ENCODE results near the gene RTTN. TPM values are rescaled to one million over a fixed set of nuclear protein-coding genes. Genes with fewer than 3 reads are reported as not detected.

The RTTN gene
- total RNA-seq, 2 experiments from 2014 or later: 21.4 to 25.5 TPM

DNA sequence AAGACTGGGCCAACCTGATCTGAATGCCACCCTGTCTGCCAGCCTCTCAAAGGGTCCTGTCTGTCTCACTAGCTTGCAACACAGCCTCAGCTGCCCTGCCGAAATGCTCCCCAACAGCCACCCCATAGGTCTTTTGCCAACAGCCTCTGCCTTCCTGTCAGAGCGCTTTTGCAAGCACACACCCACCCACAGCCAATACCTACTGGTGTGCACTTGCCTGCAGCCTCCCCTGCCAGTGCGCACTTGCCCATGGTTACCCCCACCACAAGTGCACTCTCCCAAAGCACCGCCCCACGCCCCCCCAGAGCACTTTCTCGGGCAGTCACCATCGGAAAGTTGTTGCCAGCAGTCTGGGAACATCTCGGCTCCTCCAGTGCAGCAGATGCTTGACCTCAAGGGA lies 48.6 kb downstream of the RTTN start:
- Mint-ChIP-seq H3K4me3 (no peak overlapping the region), H3K9me3 (no peaks in the 10 kb centered on the region), H3K27ac (no peak overlapping the region), H3K4me1 (ENCODE audit: low read depth) (peaks cover 21% of the 10 kb centered on the region), H3K36me3 (ENCODE audit: low read depth) (peaks cover 85% of the 10 kb centered on the region), H3K27me3 (no peaks in the 10 kb centered on the region)
- Histone ChIP-seq H3K4me3 (ENCODE audit: low read length) (no peak overlapping the region), H3K27ac (ENCODE audit: low read depth in 1 of 2, low read length in 2 of 2) (no peak overlapping the region), H3K4me1 (ENCODE audit: insufficient read depth, low read length) (no peaks in the 10 kb centered on the region), H3K36me3 (ENCODE audit: insufficient read depth, low read length) (peaks cover 12% of the 10 kb centered on the region), H3K9me3 (ENCODE audit: control insufficient read depth in 1 of 2, insufficient read depth in 1 of 2, low read length in 2 of 2) (no peaks in the 10 kb centered on the region), H3K27me3 (ENCODE audit: control insufficient read depth in 1 of 2, insufficient read depth in 2 of 2, low read length in 2 of 2) (no peaks in the 10 kb centered on the region)
- ChIA-PET POLR2A (no interaction called here), CTCF (no interaction called here)
- intact Hi-C loops (cut with DNase I, micrococcal nuclease): no loop called here
- no peak for TF ChIP-seq CTCF (IDR thresholded peaks at IDR 0.05)
- DNase-seq (peak in 1 of 14 experiments; percentile 7), ATAC-seq (ENCODE audit: poor library complexity) (no peak)

- peaks cover 13% of the 10 kb centered on the region for H3K4me1 Mint-ChIP-seq (ENCODE audit: low read depth)
- ChIA-PET CTCF (no interaction called here), POLR2A (no interaction called here)
- Histone ChIP-seq H3K4me3 (ENCODE audit: low read length) (no peak overlapping the region), H3K27me3 (ENCODE audit: control insufficient read depth in 1 of 2, insufficient read depth in 2 of 2, low read length in 2 of 2) (no peaks in the 10 kb centered on the region), H3K27ac (ENCODE audit: low read depth in 1 of 2, low read length in 2 of 2) (no peak overlapping the region), H3K4me1 (ENCODE audit: insufficient read depth, low read length) (no peaks in the 10 kb centered on the region), H3K36me3 (ENCODE audit: insufficient read depth, low read length) (peaks cover 23% of the 10 kb centered on the region), H3K9me3 (ENCODE audit: control insufficient read depth in 1 of 2, insufficient read depth in 1 of 2, low read length in 2 of 2) (no peaks in the 10 kb centered on the region)
- no peak overlapping the region for H3K27ac Mint-ChIP-seq
- no peaks in the 10 kb centered on the region for H3K27me3 Mint-ChIP-seq
- H3K36me3 Mint-ChIP-seq (ENCODE audit: low read depth): peaks cover 81% of the 10 kb centered on the region
- no peak for ATAC-seq (ENCODE audit: poor library complexity)
- TF ChIP-seq CTCF (IDR thresholded peaks at IDR 0.05): no peak
- H3K9me3 Mint-ChIP-seq: no peaks in the 10 kb centered on the region
- intact Hi-C loops (cut with DNase I, micrococcal nuclease): no loop called here
- no peak for DNase-seq
- no peak overlapping the region for H3K4me3 Mint-ChIP-seq
Observed at GRCh38 chr18:70154591-70155194, 50.8 kb downstream of the RTTN start.

GRCh38 chr18:70151614-70152013 lies 53.9 kb downstream of the RTTN start:
- intact Hi-C loops (cut with DNase I, micrococcal nuclease): no loop called here
- no peaks in the 10 kb centered on the region for H3K4me1 ChIP-seq (ENCODE audit: insufficient read depth, low read length)
- DNase-seq (no peak), ATAC-seq (ENCODE audit: poor library complexity) (no peak)
- Mint-ChIP-seq H3K27me3 (no peaks in the 10 kb centered on the region), H3K27ac (no peak overlapping the region), H3K36me3 (ENCODE audit: low read depth) (peaks cover 78% of the 10 kb centered on the region), H3K9me3 (no peaks in the 10 kb centered on the region), H3K4me3 (no peak overlapping the region), H3K4me1 (ENCODE audit: low read depth) (peaks cover 12% of the 10 kb centered on the region)
- H3K4me3 ChIP-seq (ENCODE audit: low read length): no peak overlapping the region
- TF ChIP-seq CTCF (IDR thresholded peaks at IDR 0.05): no peak
- H3K27ac ChIP-seq (ENCODE audit: low read depth in 1 of 2, low read length in 2 of 2): no peak overlapping the region
- H3K36me3 ChIP-seq (ENCODE audit: insufficient read depth, low read length): peaks cover 43% of the 10 kb centered on the region
- H3K27me3 ChIP-seq (ENCODE audit: control insufficient read depth in 1 of 2, insufficient read depth in 2 of 2, low read length in 2 of 2): no peaks in the 10 kb centered on the region
- H3K9me3 ChIP-seq (ENCODE audit: control insufficient read depth in 1 of 2, insufficient read depth in 1 of 2, low read length in 2 of 2): no peaks in the 10 kb centered on the region
- ChIA-PET POLR2A (no interaction called here), CTCF (no interaction called here)
